ENCODE measurements around the gene DIAPH2. TPM values are rescaled to one million over a fixed set of nuclear protein-coding genes. Genes with fewer than 3 reads are reported as not detected.

DIAPH2 gene
- total RNA-seq, 1 donor from 2014 or later: 20.5 TPM

GRCh38 chrX:96770315-96770714, 85.7 kb downstream of the DIAPH2 start:
- peaks cover 2% of the 10 kb centered on the region for H3K36me3 Mint-ChIP-seq (ENCODE audit: low read depth)
- ATAC-seq (ENCODE audit: low read depth) (no peak), DNase-seq (no peak)
- no peak overlapping the region for H3K27ac Mint-ChIP-seq
- TF ChIP-seq, protein P1, sequence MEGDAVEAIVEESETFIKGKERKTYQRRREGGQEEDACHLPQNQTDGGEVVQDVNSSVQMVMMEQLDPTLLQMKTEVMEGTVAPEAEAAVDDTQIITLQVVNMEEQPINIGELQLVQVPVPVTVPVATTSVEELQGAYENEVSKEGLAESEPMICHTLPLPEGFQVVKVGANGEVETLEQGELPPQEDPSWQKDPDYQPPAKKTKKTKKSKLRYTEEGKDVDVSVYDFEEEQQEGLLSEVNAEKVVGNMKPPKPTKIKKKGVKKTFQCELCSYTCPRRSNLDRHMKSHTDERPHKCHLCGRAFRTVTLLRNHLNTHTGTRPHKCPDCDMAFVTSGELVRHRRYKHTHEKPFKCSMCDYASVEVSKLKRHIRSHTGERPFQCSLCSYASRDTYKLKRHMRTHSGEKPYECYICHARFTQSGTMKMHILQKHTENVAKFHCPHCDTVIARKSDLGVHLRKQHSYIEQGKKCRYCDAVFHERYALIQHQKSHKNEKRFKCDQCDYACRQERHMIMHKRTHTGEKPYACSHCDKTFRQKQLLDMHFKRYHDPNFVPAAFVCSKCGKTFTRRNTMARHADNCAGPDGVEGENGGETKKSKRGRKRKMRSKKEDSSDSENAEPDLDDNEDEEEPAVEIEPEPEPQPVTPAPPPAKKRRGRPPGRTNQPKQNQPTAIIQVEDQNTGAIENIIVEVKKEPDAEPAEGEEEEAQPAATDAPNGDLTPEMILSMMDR (IDR thresholded peaks at IDR 0.05): no peak
- ChIA-PET POLR2A (no interaction called here), CTCF (interaction anchor here (0.7 to 2.2 kb wide), 3 partner anchors 9 to 915 kb away, joined by 4 to 13 read pairs (median 4); no protein-coding TSS in a partner anchor)
- no peaks in the 10 kb centered on the region for H3K9me3 Mint-ChIP-seq
- H3K27me3 Mint-ChIP-seq: no peaks in the 10 kb centered on the region
- no peak overlapping the region for H3K4me3 Mint-ChIP-seq
- intact Hi-C loops (cut with micrococcal nuclease): loop anchor here (1.0 to 10.0 kb wide), 4 partner anchors 64 to 972 kb away; no protein-coding TSS in a partner anchor
- H3K4me1 Mint-ChIP-seq: no peaks in the 10 kb centered on the region

DNA sequence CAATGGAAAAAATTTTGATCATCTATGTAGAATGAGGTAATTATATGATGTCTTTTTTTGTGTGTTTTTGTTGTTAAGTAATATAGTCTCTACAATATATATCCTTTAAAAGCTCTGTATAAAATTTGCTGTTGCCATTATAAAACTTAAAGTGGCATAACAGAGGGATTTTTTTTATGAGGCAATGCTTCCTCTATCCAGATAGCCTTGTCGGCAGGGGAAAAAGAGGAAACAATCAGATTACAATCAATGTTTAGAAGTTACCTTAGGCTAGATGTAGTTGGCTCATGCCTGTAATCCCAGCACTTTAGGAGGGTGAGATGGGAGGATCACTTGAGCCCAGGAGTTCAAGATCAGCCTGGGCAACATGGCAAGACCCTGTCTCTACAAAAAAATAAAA, 86.8 kb downstream of the DIAPH2 start:
- Mint-ChIP-seq H3K4me3 (no peak overlapping the region), H3K36me3 (ENCODE audit: low read depth) (peaks cover 2% of the 10 kb centered on the region), H3K27ac (no peak overlapping the region), H3K9me3 (no peaks in the 10 kb centered on the region), H3K27me3 (no peaks in the 10 kb centered on the region), H3K4me1 (no peaks in the 10 kb centered on the region)
- ChIA-PET CTCF (interaction anchor here (1.0 to 2.2 kb wide), 2 partner anchors 912 to 913 kb away, joined by 3 to 13 read pairs; no protein-coding TSS in a partner anchor), POLR2A (no interaction called here)
- TF ChIP-seq, protein P1 (IDR thresholded peaks at IDR 0.05): no peak
- no peak for DNase-seq
- intact Hi-C loops (cut with micrococcal nuclease): loop anchor here (2.0 to 10.0 kb wide), 3 partner anchors 63 to 971 kb away; no protein-coding TSS in a partner anchor
- ATAC-seq (ENCODE audit: low read depth): no peak

GRCh38 chrX:96774116-96774515, 89.5 kb downstream of the DIAPH2 start:
- TF ChIP-seq, protein P1 (IDR thresholded peaks at IDR 0.05): no peak
- intact Hi-C loops (cut with micrococcal nuclease): loop anchor here (10.0 kb wide), 1 partner anchor 791 kb away; no protein-coding TSS in a partner anchor
- ChIA-PET POLR2A (no interaction called here), CTCF (no interaction called here)
- ATAC-seq (ENCODE audit: low read depth) (no peak), DNase-seq (no peak)
- Mint-ChIP-seq H3K27me3 (no peaks in the 10 kb centered on the region), H3K36me3 (ENCODE audit: low read depth) (no peaks in the 10 kb centered on the region), H3K27ac (no peak overlapping the region), H3K4me3 (no peak overlapping the region), H3K4me1 (no peaks in the 10 kb centered on the region), H3K9me3 (no peaks in the 10 kb centered on the region)

DNA sequence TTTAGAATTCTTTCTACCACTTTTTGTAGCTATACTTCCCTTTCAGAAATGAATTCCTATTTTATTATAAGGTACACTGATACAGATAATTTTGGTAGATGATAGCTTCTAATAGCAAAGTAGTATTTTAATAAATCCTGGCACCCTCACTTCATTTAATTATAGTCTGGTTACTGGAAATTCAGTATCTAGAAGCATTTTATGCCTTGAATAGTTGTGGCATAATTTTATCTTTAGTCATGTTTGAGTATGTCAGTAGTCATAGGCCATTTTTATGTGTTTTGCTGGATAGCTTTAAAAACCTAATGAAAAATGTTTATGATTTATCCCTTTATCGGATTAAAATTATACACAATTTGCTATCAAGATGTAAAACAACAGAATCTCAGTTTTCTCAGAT, 92.3 kb downstream of the DIAPH2 start:
- intact Hi-C loops (cut with micrococcal nuclease): loop anchor here (10.0 kb wide), 1 partner anchor 788 kb away; no protein-coding TSS in a partner anchor
- POLR2A ChIA-PET: no interaction called here
- no peak for DNase-seq
- no peak overlapping the region for H3K27ac Mint-ChIP-seq
- no peaks in the 10 kb centered on the region for H3K27me3 Mint-ChIP-seq
- no peaks in the 10 kb centered on the region for H3K36me3 Mint-ChIP-seq (ENCODE audit: low read depth)
- CTCF ChIA-PET: no interaction called here
- H3K4me3 Mint-ChIP-seq: no peak overlapping the region
- ATAC-seq (ENCODE audit: low read depth): no peak
- H3K9me3 Mint-ChIP-seq: no peaks in the 10 kb centered on the region
- TF ChIP-seq, protein P1 (IDR thresholded peaks at IDR 0.05): no peak
- H3K4me1 Mint-ChIP-seq: no peaks in the 10 kb centered on the region

DNA sequence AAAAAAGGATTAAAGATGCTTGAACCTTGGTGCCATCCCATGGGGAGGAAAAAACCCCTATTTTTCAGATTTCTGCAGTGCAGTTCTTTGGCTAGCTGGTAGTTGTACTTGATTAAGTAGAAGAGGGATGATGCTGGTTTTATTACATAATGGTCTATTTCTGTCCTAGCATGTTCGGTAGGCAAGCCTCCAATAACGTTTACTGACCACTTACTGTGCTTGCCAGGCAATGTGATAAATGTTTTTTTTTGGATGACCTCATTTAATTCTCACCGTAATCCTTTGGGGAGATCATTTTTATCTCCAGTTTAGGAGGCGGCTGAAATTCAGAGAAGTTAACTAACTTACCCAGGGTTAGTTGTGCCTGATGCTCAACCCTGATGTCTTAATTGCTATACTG, 106.9 kb downstream of the DIAPH2 start:
- POLR2A ChIA-PET: no interaction called here
- Mint-ChIP-seq H3K27me3 (no peaks in the 10 kb centered on the region), H3K9me3 (no peaks in the 10 kb centered on the region), H3K36me3 (ENCODE audit: low read depth) (no peaks in the 10 kb centered on the region), H3K4me1 (no peaks in the 10 kb centered on the region), H3K27ac (no peak overlapping the region), H3K4me3 (no peak overlapping the region)
- intact Hi-C loops (cut with micrococcal nuclease): no loop called here
- no peak for ATAC-seq (ENCODE audit: low read depth)
- TF ChIP-seq, protein P1 (IDR thresholded peaks at IDR 0.05): no peak
- CTCF ChIA-PET: no interaction called here
- DNase-seq: no peak

All from activated B cell treated with CpG ODN at 0.5 μM for 24 hours (primary cell).